Testis (tissue), 3 donors: ENCODE measurements around the gene ATP12A. TPM values are rescaled to one million over a fixed set of nuclear protein-coding genes. Genes with fewer than 3 reads are reported as not detected.

Experiments used
- DNase-seq: peaks from one replicate; pipeline ENCODE4 v3.0.0-alpha.2; 2019
- H3K27ac ChIP-seq, 2 donors: fragments of 200-600 bp; sonication (generic); one replicate each; pipeline ENCODE4 v1.5.1; 2019
- H3K27me3 ChIP-seq: fragments of 200-600 bp; sonication (generic); one replicate; pipeline ENCODE4 v1.5.1; 2019
- H3K36me3 ChIP-seq: fragments of 200-600 bp; sonication (generic); one replicate; pipeline ENCODE4 v1.5.1; 2017; ENCODE audit warnings: low read depth; ENCODE audit errors: missing control alignments
- H3K4me1 ChIP-seq: fragments of 200-600 bp; sonication (generic); one replicate; pipeline ENCODE4 v1.5.1; 2019
- H3K4me3 ChIP-seq, 2 donors: fragments of 200-600 bp; sonication (generic); one replicate each; pipeline ENCODE4 v1.5.1; 2017 to 2019
- H3K9me3 ChIP-seq: fragments of 200-600 bp; sonication (generic); one replicate; pipeline ENCODE4 v1.5.1; 2017
- CTCF ChIP-seq, 3 experiments: fragments of 450-650 bp in 2 of 3; fragments of 200-600 bp in 1 of 3; sonication (generic) in 1 of 3; IDR thresholded peaks; one replicate each; pipeline ENCODE4 v1.5.1; 2016 to 2019; ENCODE audit warnings: antibody characterized with exemption in 3 of 3, mild to moderate bottlenecking in 2 of 3, moderate library complexity in 1 of 3
- POLR2A ChIP-seq: fragments of 450-650 bp; IDR thresholded peaks from one replicate; pipeline ENCODE4 v1.6.1; 2017; ENCODE audit warnings: antibody characterized with exemption, mild to moderate bottlenecking, moderate library complexity
- WGBS, 2 donors: methylation state at CpG; one replicate each; pipeline ENCODE4 v1.1.5; 2018; 5-methylcytosine and 5-hydroxymethylcytosine counted together
- intact Hi-C: fragments of 100-400 bp; cut with DNase I; formaldehyde crosslinking; loops from one replicate; pipeline ENCODE4 v1.15.1; 2023; ENCODE audit warnings: low total_unique reads
- polyA plus RNA-seq: library from polyadenylated mRNA; stranded (reverse); fragments of 350-450 nt; fragmentation: Illumina TruSeq; extraction: RNeasy Lipid Tissue Mini Kit (QIAGEN cat#74804); gene quantifications from one replicate; pipeline ENCODE4 v1.2.3, GENCODE V29; 2014; ENCODE audit warnings: low read depth, low replicate concordance; ENCODE audit not compliant: insufficient read depth
- total RNA-seq, 2 donors: library from RNA; depleted of rRNA; stranded (reverse); fragments of >200 nt; gene quantifications; one replicate each; pipeline ENCODE4 v1.2.3, GENCODE V29; 2016

The ATP12A gene
- total and polyA plus RNA-seq, 3 donors from 2014 or later, result 0.94 to 1.6 (median 1.2) TPM

- 63 to 83% methylated on average over 38 to 40 of the region's 40 CpGs for WGBS, 2 donors
- DNase-seq, result no peak
- H3K27ac ChIP-seq, result no peak overlapping the region
- H3K27me3 ChIP-seq, result no peaks in the 10 kb centered on the region
- H3K4me3 ChIP-seq, result peak overlapping the region in 1 of 2 donors; percentile 13
- H3K4me1 ChIP-seq, result no peaks in the 10 kb centered on the region
- intact Hi-C loops, result no loop called here
- TF ChIP-seq POLR2A, result no peak
- no peaks in the 10 kb centered on the region for H3K9me3 ChIP-seq
- no peaks in the 10 kb centered on the region for H3K36me3 ChIP-seq
Measured at GRCh38 chr13:24718192-24718965, 38.2 kb downstream of the ATP12A start.

GRCh38 chr13:24719139-24719538, 38.9 kb downstream of the ATP12A start:
- no peak overlapping the region for H3K27ac ChIP-seq
- no peak for DNase-seq
- WGBS, 2 donors, result 58 to 73% methylated on average over 12 of the region's 12 CpGs
- no peak for TF ChIP-seq CTCF (IDR thresholded peaks at IDR 0.05)
- no peak for TF ChIP-seq POLR2A
- intact Hi-C loops, result no loop called here
- no peaks in the 10 kb centered on the region for H3K4me1 ChIP-seq
- no peak overlapping the region for H3K4me3 ChIP-seq
- H3K36me3 ChIP-seq, result no peaks in the 10 kb centered on the region
- no peaks in the 10 kb centered on the region for H3K9me3 ChIP-seq
- H3K27me3 ChIP-seq, result no peaks in the 10 kb centered on the region

GRCh38 chr13:24723206-24723605, 43.0 kb downstream of the ATP12A start:
- H3K27ac ChIP-seq, result no peak overlapping the region
- H3K4me1 ChIP-seq, result no peaks in the 10 kb centered on the region
- H3K27me3 ChIP-seq, result no peaks in the 10 kb centered on the region
- intact Hi-C loops, result no loop called here
- no peaks in the 10 kb centered on the region for H3K9me3 ChIP-seq
- no peak overlapping the region for H3K4me3 ChIP-seq
- no peak for TF ChIP-seq CTCF (IDR thresholded peaks at IDR 0.05)
- no peak for TF ChIP-seq POLR2A
- WGBS, 2 donors, result 88 to 90% methylated on average over 12 of the region's 12 CpGs
- H3K36me3 ChIP-seq, result no peaks in the 10 kb centered on the region
- DNase-seq, result no peak

- Histone ChIP-seq H3K27me3 (no peaks in the 10 kb centered on the region), H3K36me3 (no peaks in the 10 kb centered on the region), H3K9me3 (no peaks in the 10 kb centered on the region), H3K27ac (no peak overlapping the region), H3K4me1 (no peaks in the 10 kb centered on the region), H3K4me3 (no peak overlapping the region)
- TF ChIP-seq POLR2A (no peak), CTCF (IDR thresholded peaks at IDR 0.05) (no peak)
- intact Hi-C loops, result no loop called here
- WGBS, 2 donors, result 56% methylated on average over 2 of the region's 2 CpGs
- no peak for DNase-seq
Measured at GRCh38 chr13:24724714-24725113, 44.5 kb downstream of the ATP12A start.

- Histone ChIP-seq H3K4me3 (no peak overlapping the region), H3K4me1 (no peaks in the 10 kb centered on the region), H3K9me3 (no peaks in the 10 kb centered on the region), H3K27ac (no peak overlapping the region), H3K27me3 (no peaks in the 10 kb centered on the region), H3K36me3 (no peaks in the 10 kb centered on the region)
- TF ChIP-seq CTCF (IDR thresholded peaks at IDR 0.05), result no peak
- TF ChIP-seq POLR2A, result no peak
- no peak for DNase-seq
- 84 to 91% methylated on average over 5 of the region's 5 CpGs for WGBS, 2 donors
- intact Hi-C loops, result no loop called here
Measured at GRCh38 chr13:24725379-24725778, 45.2 kb downstream of the ATP12A start.
